K562 (cell line): ENCODE measurements around the gene TAF12. TPM values are rescaled to one million over a fixed set of nuclear protein-coding genes. Genes with fewer than 3 reads are reported as not detected.

Experiments
- CREM ChIP-seq: IDR thresholded peaks from 2 replicates; pipeline ENCODE4 v1.6.1; 2014; ENCODE audit warnings: antibody characterized with exemption, low read depth
- MAZ ChIP-seq, 2 experiments: fragments of 450-650 bp in 1 of 2; sonication (generic) in 1 of 2; formaldehyde crosslinking; IDR thresholded peaks in 1 of 2; conservative IDR thresholded peaks in 1 of 2; 2 replicates each; pipeline versions ENCODE4 v1.4.0 to v1.5.0; 2020; ENCODE audit warnings: mild to moderate bottlenecking in 1 of 2, missing genetic modification reagents in 1 of 2
- MCM3 ChIP-seq: fragments of 450-650 bp; IDR thresholded peaks from 2 replicates; pipeline ENCODE4 v1.6.1; 2016
- PRMT5 ChIP-seq: sonication (generic); formaldehyde crosslinking; IDR thresholded peaks from 2 replicates; pipeline ENCODE4 v1.5.0; 2020; ENCODE audit warnings: missing genetic modification reagents
- RBM14 ChIP-seq: fragments of 200-400 bp; formaldehyde crosslinking; IDR thresholded peaks from 2 replicates; pipeline ENCODE4 v1.6.1; 2018; ENCODE audit warnings: low read depth, mild to moderate bottlenecking, low read length, moderate library complexity, borderline replicate concordance; ENCODE audit not compliant: insufficient read depth
- ZFP36 ChIP-seq: fragments of 150-350 bp; IDR thresholded peaks from 2 replicates; pipeline ENCODE4 v1.6.1; 2018; ENCODE audit warnings: low read length, low read depth; ENCODE audit not compliant: partially characterized antibody
- ZNF696 ChIP-seq: fragments of 250-450 bp; sonication (Bioruptor Pico); conservative IDR thresholded peaks from 2 replicates; pipeline ENCODE4 v1.4.0; 2020; ENCODE audit warnings: mild to moderate bottlenecking, moderate library complexity
- ZNF699 ChIP-seq: fragments of 250-450 bp; sonication (Bioruptor Pico); IDR thresholded peaks from 2 replicates; pipeline ENCODE4 v1.8.0; 2021; ENCODE audit warnings: mild to moderate bottlenecking, moderate library complexity; ENCODE audit not compliant: insufficient replicate concordance
- polyA plus RNA-seq, 8 experiments: library from polyadenylated mRNA; depleted of rRNA in 4 of 8; stranded (reverse) in 5 of 8; unstranded in 3 of 8; fragments of >200 nt; fragmentation: Nextera tagmentation in 2 of 8; fragmentation: Illumina TruSeq in 1 of 8; extraction: Ambion mirVana in 2 of 8; extraction: Trizol in 1 of 8; gene quantifications; 2 replicates each; pipeline versions ENCODE4 v1.2.1 to v1.2.3, GENCODE V29; 2011 to 2014; ENCODE audit warnings: inconsistent platforms in 1 of 8, missing spikeins in 1 of 8
- total RNA-seq, 7 experiments: library from RNA; depleted of rRNA in 6 of 7; stranded (reverse); fragments of >200 nt in 6 of 7; fragmentation: Illumina TruSeq in 2 of 7; extraction: Trizol in 2 of 7; gene quantifications; 2 replicates each; pipeline versions ENCODE4 v1.2.1 to v1.2.3, GENCODE V29; 2011 to 2021; ENCODE audit warnings: low replicate concordance in 1 of 7
- TF ChIP-seq, protein P1 (sequence below), 2 experiments: fragments of 450-650 bp; IDR thresholded peaks; 2 replicates each; pipeline ENCODE4 v1.6.1; 2018; ENCODE audit warnings: mild to moderate bottlenecking in 2 of 2, low read depth in 1 of 2; ENCODE audit not compliant: partially characterized antibody in 2 of 2
- TF ChIP-seq, protein P2 (sequence below): IDR thresholded peaks from 2 replicates; pipeline ENCODE4 v1.6.1; 2016; ENCODE audit warnings: missing genetic modification characterization, missing compliant biosample characterization
- TF ChIP-seq, protein P3 (sequence below): fragments of 450-650 bp; IDR thresholded peaks from 2 replicates; pipeline ENCODE4 v1.6.1; 2017; ENCODE audit warnings: antibody characterized with exemption, mild to moderate bottlenecking
- TF ChIP-seq, protein P4 (sequence below): fragments of 450-650 bp; formaldehyde crosslinking; conservative IDR thresholded peaks from 2 replicates; pipeline ENCODE4 v1.4.0; 2022; ENCODE audit warnings: mild to moderate bottlenecking, missing genetic modification characterization
- TF ChIP-seq, protein P5 (sequence below): sonication (generic); formaldehyde crosslinking; IDR thresholded peaks from 2 replicates; pipeline ENCODE4 v1.9.0; 2022; ENCODE audit warnings: mild to moderate bottlenecking, missing genetic modification reagents

Gene TAF12
- total and polyA plus RNA-seq, 9 of the 15 experiments (the other 6 are each of a cell fraction or from before 2014, with no cell fraction given) = 31.6 to 89.0 (median 50.5) TPM

DNA sequence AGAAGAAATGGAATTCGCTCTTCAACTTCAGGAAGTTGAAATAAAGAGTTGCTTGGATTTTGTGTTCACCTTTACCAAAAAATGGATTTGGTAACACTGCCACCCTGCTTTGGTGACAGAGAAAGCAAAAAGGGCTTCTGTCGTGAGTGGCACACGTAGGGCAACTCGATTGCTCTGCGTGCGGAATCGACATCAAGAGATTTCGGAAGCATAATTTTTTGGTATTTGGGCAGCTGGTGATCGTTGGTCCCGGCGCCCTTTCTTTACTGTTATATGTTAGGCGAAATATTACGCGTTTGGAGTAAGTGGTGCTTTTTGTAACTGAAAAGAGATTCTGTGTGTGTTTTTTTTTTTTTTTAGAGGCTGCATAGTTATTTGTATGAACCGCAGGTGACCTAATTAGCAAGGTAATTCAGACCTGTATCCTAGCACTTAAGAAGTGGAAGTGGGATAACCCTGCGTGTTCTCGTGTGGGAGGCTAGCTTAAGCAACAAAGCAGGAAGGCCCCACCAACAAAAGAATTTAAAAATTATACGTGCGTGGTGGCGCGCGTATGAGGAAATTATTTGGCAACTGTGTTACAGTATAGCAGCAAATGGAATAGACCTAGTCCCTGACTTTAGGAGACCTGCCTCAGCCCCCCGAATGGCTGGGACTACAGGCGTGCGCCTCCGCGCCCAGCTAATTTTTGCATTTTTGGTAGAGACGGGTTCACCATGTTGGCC is 5.8 kb upstream of the TAF12 start, which contains the start of gene RNU11 (continued):
- TF ChIP-seq, protein P1, sequence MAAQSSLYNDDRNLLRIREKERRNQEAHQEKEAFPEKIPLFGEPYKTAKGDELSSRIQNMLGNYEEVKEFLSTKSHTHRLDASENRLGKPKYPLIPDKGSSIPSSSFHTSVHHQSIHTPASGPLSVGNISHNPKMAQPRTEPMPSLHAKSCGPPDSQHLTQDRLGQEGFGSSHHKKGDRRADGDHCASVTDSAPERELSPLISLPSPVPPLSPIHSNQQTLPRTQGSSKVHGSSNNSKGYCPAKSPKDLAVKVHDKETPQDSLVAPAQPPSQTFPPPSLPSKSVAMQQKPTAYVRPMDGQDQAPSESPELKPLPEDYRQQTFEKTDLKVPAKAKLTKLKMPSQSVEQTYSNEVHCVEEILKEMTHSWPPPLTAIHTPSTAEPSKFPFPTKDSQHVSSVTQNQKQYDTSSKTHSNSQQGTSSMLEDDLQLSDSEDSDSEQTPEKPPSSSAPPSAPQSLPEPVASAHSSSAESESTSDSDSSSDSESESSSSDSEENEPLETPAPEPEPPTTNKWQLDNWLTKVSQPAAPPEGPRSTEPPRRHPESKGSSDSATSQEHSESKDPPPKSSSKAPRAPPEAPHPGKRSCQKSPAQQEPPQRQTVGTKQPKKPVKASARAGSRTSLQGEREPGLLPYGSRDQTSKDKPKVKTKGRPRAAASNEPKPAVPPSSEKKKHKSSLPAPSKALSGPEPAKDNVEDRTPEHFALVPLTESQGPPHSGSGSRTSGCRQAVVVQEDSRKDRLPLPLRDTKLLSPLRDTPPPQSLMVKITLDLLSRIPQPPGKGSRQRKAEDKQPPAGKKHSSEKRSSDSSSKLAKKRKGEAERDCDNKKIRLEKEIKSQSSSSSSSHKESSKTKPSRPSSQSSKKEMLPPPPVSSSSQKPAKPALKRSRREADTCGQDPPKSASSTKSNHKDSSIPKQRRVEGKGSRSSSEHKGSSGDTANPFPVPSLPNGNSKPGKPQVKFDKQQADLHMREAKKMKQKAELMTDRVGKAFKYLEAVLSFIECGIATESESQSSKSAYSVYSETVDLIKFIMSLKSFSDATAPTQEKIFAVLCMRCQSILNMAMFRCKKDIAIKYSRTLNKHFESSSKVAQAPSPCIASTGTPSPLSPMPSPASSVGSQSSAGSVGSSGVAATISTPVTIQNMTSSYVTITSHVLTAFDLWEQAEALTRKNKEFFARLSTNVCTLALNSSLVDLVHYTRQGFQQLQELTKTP (IDR thresholded peaks at IDR 0.05; ENCODE audit: low read depth in 1 of 2, partially characterized antibody in 2 of 2) = peak; percentile 91 to 99
- TF ChIP-seq, protein P2, sequence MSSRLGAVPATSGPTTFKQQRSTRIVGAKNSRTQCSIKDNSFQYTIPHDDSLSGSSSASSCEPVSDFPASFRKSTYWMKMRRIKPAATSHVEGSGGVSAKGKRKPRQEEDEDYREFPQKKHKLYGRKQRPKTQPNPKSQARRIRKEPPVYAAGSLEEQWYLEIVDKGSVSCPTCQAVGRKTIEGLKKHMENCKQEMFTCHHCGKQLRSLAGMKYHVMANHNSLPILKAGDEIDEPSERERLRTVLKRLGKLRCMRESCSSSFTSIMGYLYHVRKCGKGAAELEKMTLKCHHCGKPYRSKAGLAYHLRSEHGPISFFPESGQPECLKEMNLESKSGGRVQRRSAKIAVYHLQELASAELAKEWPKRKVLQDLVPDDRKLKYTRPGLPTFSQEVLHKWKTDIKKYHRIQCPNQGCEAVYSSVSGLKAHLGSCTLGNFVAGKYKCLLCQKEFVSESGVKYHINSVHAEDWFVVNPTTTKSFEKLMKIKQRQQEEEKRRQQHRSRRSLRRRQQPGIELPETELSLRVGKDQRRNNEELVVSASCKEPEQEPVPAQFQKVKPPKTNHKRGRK (tag) = no peak
- no peak for TF ChIP-seq ZNF699 (CRISPR knock-in tag)
- peak; percentile 95 to 99 for TF ChIP-seq MAZ (CRISPR knock-in tag; conservative IDR thresholded peaks at IDR 0.05 in 1 of 2, IDR thresholded peaks at IDR 0.05 in 1 of 2)
- TF ChIP-seq, protein P3, sequence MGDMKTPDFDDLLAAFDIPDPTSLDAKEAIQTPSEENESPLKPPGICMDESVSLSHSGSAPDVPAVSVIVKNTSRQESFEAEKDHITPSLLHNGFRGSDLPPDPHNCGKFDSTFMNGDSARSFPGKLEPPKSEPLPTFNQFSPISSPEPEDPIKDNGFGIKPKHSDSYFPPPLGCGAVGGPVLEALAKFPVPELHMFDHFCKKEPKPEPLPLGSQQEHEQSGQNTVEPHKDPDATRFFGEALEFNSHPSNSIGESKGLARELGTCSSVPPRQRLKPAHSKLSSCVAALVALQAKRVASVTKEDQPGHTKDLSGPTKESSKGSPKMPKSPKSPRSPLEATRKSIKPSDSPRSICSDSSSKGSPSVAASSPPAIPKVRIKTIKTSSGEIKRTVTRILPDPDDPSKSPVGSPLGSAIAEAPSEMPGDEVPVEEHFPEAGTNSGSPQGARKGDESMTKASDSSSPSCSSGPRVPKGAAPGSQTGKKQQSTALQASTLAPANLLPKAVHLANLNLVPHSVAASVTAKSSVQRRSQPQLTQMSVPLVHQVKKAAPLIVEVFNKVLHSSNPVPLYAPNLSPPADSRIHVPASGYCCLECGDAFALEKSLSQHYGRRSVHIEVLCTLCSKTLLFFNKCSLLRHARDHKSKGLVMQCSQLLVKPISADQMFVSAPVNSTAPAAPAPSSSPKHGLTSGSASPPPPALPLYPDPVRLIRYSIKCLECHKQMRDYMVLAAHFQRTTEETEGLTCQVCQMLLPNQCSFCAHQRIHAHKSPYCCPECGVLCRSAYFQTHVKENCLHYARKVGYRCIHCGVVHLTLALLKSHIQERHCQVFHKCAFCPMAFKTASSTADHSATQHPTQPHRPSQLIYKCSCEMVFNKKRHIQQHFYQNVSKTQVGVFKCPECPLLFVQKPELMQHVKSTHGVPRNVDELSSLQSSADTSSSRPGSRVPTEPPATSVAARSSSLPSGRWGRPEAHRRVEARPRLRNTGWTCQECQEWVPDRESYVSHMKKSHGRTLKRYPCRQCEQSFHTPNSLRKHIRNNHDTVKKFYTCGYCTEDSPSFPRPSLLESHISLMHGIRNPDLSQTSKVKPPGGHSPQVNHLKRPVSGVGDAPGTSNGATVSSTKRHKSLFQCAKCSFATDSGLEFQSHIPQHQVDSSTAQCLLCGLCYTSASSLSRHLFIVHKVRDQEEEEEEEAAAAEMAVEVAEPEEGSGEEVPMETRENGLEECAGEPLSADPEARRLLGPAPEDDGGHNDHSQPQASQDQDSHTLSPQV = no peak
- TF ChIP-seq ZNF696 (CRISPR knock-in tag) = peak; percentile 98
- TF ChIP-seq, protein P4, sequence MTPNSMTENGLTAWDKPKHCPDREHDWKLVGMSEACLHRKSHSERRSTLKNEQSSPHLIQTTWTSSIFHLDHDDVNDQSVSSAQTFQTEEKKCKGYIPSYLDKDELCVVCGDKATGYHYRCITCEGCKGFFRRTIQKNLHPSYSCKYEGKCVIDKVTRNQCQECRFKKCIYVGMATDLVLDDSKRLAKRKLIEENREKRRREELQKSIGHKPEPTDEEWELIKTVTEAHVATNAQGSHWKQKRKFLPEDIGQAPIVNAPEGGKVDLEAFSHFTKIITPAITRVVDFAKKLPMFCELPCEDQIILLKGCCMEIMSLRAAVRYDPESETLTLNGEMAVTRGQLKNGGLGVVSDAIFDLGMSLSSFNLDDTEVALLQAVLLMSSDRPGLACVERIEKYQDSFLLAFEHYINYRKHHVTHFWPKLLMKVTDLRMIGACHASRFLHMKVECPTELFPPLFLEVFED (CRISPR knock-in tag) = peak; percentile 100
- no peak for TF ChIP-seq PRMT5
- 0 out of 2 replicates have a peak, but pooled peaks have one; percentile 55 for TF ChIP-seq RBM14
- no peak for TF ChIP-seq MCM3
- peak; percentile 84 for TF ChIP-seq CREM
- TF ChIP-seq ZFP36 = peak; percentile 44
- TF ChIP-seq, protein P5, sequence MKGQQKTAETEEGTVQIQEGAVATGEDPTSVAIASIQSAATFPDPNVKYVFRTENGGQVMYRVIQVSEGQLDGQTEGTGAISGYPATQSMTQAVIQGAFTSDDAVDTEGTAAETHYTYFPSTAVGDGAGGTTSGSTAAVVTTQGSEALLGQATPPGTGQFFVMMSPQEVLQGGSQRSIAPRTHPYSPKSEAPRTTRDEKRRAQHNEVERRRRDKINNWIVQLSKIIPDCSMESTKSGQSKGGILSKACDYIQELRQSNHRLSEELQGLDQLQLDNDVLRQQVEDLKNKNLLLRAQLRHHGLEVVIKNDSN = peak; percentile 34; the same call in 1 of the 2 replicates
